Psoas muscle (tissue), 8 donors: Measurements from ENCODE around the gene N4BP2L2. TPM values are rescaled to one million over a fixed set of nuclear protein-coding genes. Genes with fewer than 3 reads are reported as not detected.

Experiments
- ATAC-seq, 4 donors: fragments of 200-7000 bp; cut with Tn5 transposase; one replicate each; pipeline ENCODE4 v1.9.1; 2020; ENCODE audit warnings: moderate library complexity in 3 of 4, mild to moderate bottlenecking in 2 of 4
- DNase-seq, 2 donors: peaks; one replicate each; pipeline ENCODE4 v3.0.0-alpha.2; 2020
- H3K27ac ChIP-seq: fragments of 200-600 bp; one replicate; pipeline ENCODE4 v1.8.0; 2022
- H3K27me3 ChIP-seq, 3 donors: fragments of 200-600 bp in 1 of 3; one replicate each; pipeline versions ENCODE4 v1.6.1 to v1.8.0; 2013 to 2022; ENCODE audit warnings: low read length in 2 of 3, mild to moderate bottlenecking in 2 of 3, moderate library complexity in 1 of 3; ENCODE audit not compliant: insufficient read depth in 3 of 3
- H3K36me3 ChIP-seq, 2 donors: fragments of 200-600 bp in 1 of 2; one replicate each; pipeline versions ENCODE4 v1.6.1 to v1.8.0; 2013 to 2022; ENCODE audit warnings: low read depth in 1 of 2, mild to moderate bottlenecking in 1 of 2, moderate library complexity in 1 of 2; ENCODE audit not compliant: insufficient read depth in 1 of 2
- H3K4me1 ChIP-seq: fragments of 200-600 bp; one replicate; pipeline ENCODE4 v1.8.0; 2022
- H3K4me3 ChIP-seq: fragments of 200-600 bp; one replicate; pipeline ENCODE4 v1.8.0; 2022; ENCODE audit warnings: mild to moderate bottlenecking
- H3K9me3 ChIP-seq: fragments of 200-600 bp; one replicate; pipeline ENCODE4 v1.8.0; 2022
- CTCF ChIP-seq: fragments of 200-600 bp; IDR thresholded peaks from one replicate; pipeline ENCODE4 v1.8.0; 2022; ENCODE audit warnings: antibody characterized with exemption
- WGBS, 3 donors: extraction: QIAGEN DNeasy Blood & Tissue Kit; methylation state at CpG; one replicate each; pipeline versions ENCODE4 v1.1.6 to v1.1.7; 2013; 5-methylcytosine and 5-hydroxymethylcytosine counted together
- intact Hi-C, 2 donors: fragments of 100-400 bp; cut with DNase I; formaldehyde crosslinking; loops; one replicate each; pipeline versions ENCODE4 v1.11.0 to v1.14.2; 2022
- polyA plus RNA-seq, 3 donors: library from polyadenylated mRNA; stranded (reverse); fragments of 200-250 nt; gene quantifications; one replicate each; pipeline ENCODE4 v1.2.3, GENCODE V29; 2013
- total RNA-seq, 4 donors: library from RNA; stranded (reverse); fragmentation: NEBNext Ultra II Directional in 2 of 4; extraction: Animal tissue kit (Norgen Biotek cat#: 25700) in 2 of 4; gene quantifications; one replicate each; pipeline versions ENCODE4 v1.2.1 to v1.2.4, GENCODE V29; 2021 to 2023
- donor health status: healthy with polysubstance abuse.
- donor health status: DM: no; HTN: no; CAD: no; lungs with moderate emphysema.
- donor health status: Bipolar disorder and iron deficiency.
- donor health status: healthy.
- donor health status: DM: yes; HTN: yes; CAD: no.
- donor health status: DM: no; HTN: no; CAD: no.
- donor health status: DM: no; HTN: no; CAD: no.
- donor health status: DM: yes; HTN: yes; CAD: no.

The N4BP2L2 gene
- total and polyA plus RNA-seq, 7 donors: 23.6 to 153 (median 102) TPM

GRCh38 chr13:32426191-32426989 is 112.2 kb downstream of the N4BP2L2 start:
- Histone ChIP-seq H3K27ac (peak overlapping the region; percentile 88), H3K9me3 (no peaks in the 10 kb centered on the region), H3K27me3 (no peaks in the 10 kb centered on the region), H3K4me1 (peaks cover 11% of the 10 kb centered on the region), H3K4me3 (peak overlapping the region; percentile 84), H3K36me3 (peaks cover 0 to 20% of the 10 kb centered on the region in 2 donors)
- TF ChIP-seq CTCF: no peak
- DNase-seq (no peak), ATAC-seq (peak; percentile 6 to 28 (median 12))
- WGBS, 3 donors: 27 to 41% (median 30%) methylated on average over 19 of the region's 19 CpGs
- intact Hi-C loops: loop anchor here (5.0 to 10.0 kb wide), 2 partner anchors 108 to 111 kb away; partner anchors contain the start of gene N4BP2L2 (in 2 of the 2)

- H3K4me1 ChIP-seq: peaks cover 11% of the 10 kb centered on the region
- peaks cover 0 to 1% (median 0%) of the 10 kb centered on the region in 3 donors for H3K27me3 ChIP-seq
- no peaks in the 10 kb centered on the region for H3K9me3 ChIP-seq
- no peak overlapping the region for H3K27ac ChIP-seq
- H3K4me3 ChIP-seq: no peak overlapping the region
- DNase-seq (no peak), ATAC-seq (no peak)
- 53 to 73% (median 70%) methylated on average over 7 of the region's 7 CpGs for WGBS, 3 donors
- intact Hi-C loops: loop anchor here (5.0 to 10.0 kb wide), 2 partner anchors 110 to 112 kb away; partner anchors contain the start of gene N4BP2L2 (in 2 of the 2)
- H3K36me3 ChIP-seq: peaks cover 0 to 13% of the 10 kb centered on the region in 2 donors
- TF ChIP-seq CTCF: no peak
Observed at GRCh38 chr13:32425158-32425557, 113.4 kb downstream of the N4BP2L2 start.

GRCh38 chr13:32423592-32423991 is 115.0 kb downstream of the N4BP2L2 start:
- ATAC-seq: no peak

GRCh38 chr13:32419862-32420261 is 118.7 kb downstream of the N4BP2L2 start:
- WGBS, 3 donors: 69 to 90% (median 83%) methylated on average over 2 of the region's 2 CpGs
- TF ChIP-seq CTCF: no peak
- Histone ChIP-seq H3K9me3 (no peaks in the 10 kb centered on the region), H3K36me3 (no peaks in the 10 kb centered on the region), H3K27me3 (peaks cover 0 to 1% (median 0%) of the 10 kb centered on the region in 3 donors), H3K4me3 (no peak overlapping the region), H3K27ac (no peak overlapping the region), H3K4me1 (no peaks in the 10 kb centered on the region)
- intact Hi-C loops: loop anchor here in 1 of 2 donors (10.0 kb wide), 1 partner anchor 115 kb away; the partner anchor contains the start of gene N4BP2L2
- ATAC-seq (peak in 3 of 4 donors; percentile 11 to 29 (median 23)), DNase-seq (no peak)

More at GRCh38 chr13:32423592-32423991, 115.0 kb downstream of the N4BP2L2 start:
- no peak for TF ChIP-seq CTCF
- DNase-seq: no peak
- Histone ChIP-seq H3K9me3 (no peaks in the 10 kb centered on the region), H3K4me1 (peaks cover 7% of the 10 kb centered on the region), H3K36me3 (no peaks in the 10 kb centered on the region), H3K4me3 (no peak overlapping the region), H3K27ac (no peak overlapping the region), H3K27me3 (peaks cover 0 to 1% (median 0%) of the 10 kb centered on the region in 3 donors)
- WGBS, 3 donors: 89 to 95% (median 89%) methylated on average over 3 of the region's 3 CpGs
- intact Hi-C loops: loop anchor here in 1 of 2 donors (10.0 kb wide), 1 partner anchor 111 kb away; the partner anchor contains the start of gene N4BP2L2
